Fibroblast of skin of right biceps (primary cell): Measurements from ENCODE around the gene PDXK.

Experiments used
- DNase-seq: peaks from one replicate; pipeline ENCODE4 v3.0.0-alpha.2; 2013

The PDXK gene

DNA sequence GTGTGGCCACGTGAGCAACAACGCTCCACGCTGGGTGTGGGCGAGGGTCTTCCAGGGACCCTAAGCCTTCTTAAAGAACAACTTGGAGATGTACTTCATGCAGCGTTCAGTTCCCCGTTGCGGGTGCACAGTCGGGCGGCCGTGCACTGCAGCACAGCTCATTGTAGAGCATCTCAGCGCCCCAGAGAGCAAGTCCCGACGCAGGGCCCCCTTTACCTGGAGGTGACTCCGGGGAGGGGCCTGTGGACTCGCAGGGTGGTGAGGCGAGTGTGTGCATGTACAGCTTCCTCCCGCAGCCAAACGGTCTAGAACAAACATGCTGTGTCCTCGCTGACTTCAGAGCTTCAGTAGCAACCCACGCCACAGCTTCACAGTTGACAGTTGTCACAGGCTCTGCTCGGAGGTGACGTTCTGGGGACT, 89.9 kb downstream of the PDXK start:
- DNase-seq: no peak

DNA sequence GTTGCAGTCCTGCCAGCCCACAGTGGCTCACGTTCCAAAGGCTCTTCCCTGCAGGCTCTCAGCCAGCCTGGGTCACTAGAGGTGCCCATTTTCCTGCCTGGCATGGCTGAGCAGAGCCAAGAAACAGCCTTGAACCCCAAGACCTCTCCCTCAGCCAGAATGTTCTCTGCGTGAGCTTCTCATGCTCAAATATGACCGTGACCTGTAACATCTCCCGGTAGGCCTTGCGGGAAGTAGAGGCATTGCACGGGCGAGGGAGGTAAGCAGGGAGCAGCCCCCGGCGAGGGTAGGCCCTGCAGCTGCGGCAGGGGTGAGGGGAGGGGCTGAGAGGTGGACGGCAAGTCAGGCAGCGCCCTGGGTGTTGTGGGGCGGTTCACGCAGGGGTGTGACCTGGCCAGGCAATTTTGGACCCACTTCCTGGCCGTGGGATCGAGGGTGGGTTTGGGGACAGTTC, 90.4 kb downstream of the PDXK start:
- no peak for DNase-seq

DNA sequence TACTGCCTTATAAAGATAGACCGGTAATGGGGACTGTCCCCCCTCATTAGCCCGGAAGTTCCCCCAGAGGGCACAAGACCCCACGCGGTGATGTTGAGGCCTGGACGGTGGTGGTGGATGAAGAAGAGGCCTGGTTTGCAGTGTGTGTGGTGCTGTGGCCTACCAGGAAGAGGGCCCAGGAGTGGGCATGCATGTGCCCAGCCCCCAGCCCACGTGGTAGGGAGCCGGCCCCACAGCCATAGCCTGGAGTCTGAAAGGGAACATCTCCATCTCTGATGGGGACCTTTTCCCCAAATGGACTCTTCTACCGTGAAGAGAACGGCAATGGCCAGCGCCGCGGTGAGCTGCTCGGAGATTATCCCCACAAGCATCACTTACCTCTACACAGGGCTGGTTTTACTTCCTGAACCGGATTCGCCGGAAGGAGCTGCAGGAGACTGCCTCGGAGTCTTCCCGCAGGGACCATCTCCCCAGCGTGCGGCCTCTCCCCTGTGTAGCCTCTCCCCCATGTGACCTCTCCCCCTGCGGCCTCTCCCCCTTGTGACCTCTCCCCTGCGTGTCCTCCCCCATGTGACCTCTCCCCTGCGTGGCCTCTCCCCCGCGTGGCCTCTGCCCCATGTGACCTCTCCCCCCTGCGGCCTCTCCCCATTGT, 91.0 kb downstream of the PDXK start:
- no peak for DNase-seq

DNA sequence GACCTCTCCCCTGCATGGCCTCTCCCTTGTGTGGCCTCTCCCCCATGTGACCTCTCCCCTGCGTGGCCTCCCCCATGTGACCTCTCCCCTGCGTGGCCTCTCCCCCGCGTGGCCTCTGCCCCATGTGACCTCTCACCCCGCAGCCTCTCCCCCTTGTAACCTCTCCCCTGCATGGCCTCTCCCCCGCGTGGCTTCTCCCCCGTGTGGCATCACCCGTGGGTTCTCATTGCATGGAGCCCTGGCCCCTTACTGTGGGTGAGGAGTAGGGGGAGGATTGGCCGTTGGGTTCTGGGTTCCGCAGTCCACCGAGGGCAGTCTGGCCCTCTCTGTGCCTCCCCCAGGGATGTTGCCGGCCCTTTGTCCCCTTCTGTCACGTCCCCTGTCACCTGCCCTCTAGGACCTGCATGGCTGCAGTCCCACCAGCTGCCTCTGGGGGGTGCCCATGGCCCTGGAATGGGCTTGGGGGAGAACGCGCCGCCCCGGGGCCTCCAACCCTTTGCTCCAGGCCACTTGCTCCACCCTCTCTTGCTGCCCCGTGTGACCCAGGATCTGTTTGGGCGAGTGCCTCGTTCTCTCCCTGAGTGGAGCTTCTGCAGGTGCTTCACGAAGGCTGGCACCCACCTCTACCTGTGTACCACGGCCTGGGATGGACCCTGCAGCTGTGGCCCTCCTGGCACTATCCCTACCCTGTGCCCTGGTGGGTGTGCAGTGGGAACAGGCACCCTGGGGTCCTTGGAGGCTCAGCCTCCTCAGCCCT, 91.8 kb downstream of the PDXK start:
- peak; percentile 57 for DNase-seq

DNA sequence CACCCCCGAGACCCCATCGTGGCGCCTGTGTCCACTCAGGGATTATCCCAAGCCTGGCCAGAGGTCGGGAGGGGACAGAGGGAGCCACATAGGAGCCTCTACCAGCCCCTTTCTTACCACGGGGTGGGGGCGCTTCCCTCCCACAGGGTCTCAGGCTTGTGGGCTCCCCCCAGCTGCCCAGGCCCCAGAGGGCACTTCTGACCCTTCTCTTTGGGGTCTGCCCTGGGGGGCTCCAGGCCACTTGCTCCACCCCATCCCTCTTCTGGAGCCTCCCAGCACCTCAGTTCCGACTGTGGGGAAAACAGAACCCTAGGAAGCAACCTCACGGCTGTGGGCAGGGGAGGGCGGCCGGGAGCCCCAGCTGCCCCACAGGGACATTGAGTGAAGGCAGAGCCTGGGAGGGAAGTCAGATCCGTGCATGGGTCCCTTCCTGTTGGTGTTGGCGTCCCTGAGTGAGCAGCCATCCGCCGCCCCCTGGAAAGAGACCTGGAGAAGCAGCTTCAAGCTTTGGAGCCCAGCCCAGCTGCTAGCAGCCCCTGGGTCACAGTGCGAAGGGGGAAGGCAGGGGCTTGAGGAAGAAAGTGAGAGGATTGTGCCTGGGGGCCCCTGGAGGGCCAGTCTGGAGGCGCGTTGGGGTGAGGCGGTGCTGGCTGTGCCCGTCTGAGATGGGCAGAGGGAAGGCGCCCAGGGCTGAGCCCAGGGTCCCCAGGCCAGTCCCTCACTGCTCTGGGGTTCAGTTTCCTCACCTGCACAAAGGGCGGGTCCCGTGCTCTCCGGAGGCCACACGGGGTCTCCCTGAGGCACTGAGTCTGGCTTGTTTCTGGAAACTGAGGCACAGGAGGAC, 92.6 kb downstream of the PDXK start:
- DNase-seq: no peak
